Gastroesophageal sphincter (tissue), 3 donors: ENCODE results near the gene MCM3.

Experiments
- CTCF ChIP-seq, 4 experiments: fragments of 200-600 bp in 2 of 4; fragments of 450-650 bp in 2 of 4; sonication (generic) in 1 of 4; IDR thresholded peaks; one replicate each; pipeline ENCODE4 v1.5.1; 2017 to 2019; ENCODE audit warnings: antibody characterized with exemption in 4 of 4, mild to moderate bottlenecking in 2 of 4, moderate library complexity in 2 of 4
- EP300 ChIP-seq: sonication (generic); formaldehyde crosslinking; IDR thresholded peaks from one replicate; pipeline ENCODE4 v1.6.1; 2017; ENCODE audit warnings: antibody characterized with exemption, mild to moderate bottlenecking
- POLR2A ChIP-seq, 2 donors: fragments of 450-650 bp; IDR thresholded peaks; one replicate each; pipeline ENCODE4 v1.6.1; 2017; ENCODE audit warnings: antibody characterized with exemption in 2 of 2, mild to moderate bottlenecking in 2 of 2, moderate library complexity in 1 of 2
- POLR2AphosphoS5 ChIP-seq: sonication (generic); formaldehyde crosslinking; IDR thresholded peaks from one replicate; pipeline ENCODE4 v1.6.1; 2017; ENCODE audit warnings: antibody characterized with exemption

GRCh38 chr6:52305411-52305810, 20.9 kb upstream of the MCM3 start:
- no peak for TF ChIP-seq CTCF (IDR thresholded peaks at IDR 0.05)
- no peak for TF ChIP-seq POLR2A (IDR thresholded peaks at IDR 0.05)
- no peak for TF ChIP-seq POLR2AphosphoS5
- no peak for TF ChIP-seq EP300
